ENCODE results near the gene MSL3B.

MSL3B gene

GRCh38 chr2:233816334-233816733 lies 51.9 kb downstream of the MSL3B start:
- no peak for DNase-seq

GRCh38 chr2:233815861-233816260 lies 52.3 kb downstream of the MSL3B start:
- DNase-seq: no peak

Data from hematopoietic multipotent progenitor cell treated with erythropoietin and hydrocortisone succinate and interleukin-3 and kit ligand, for 6 days (in vitro differentiated cells).